Prostate gland (tissue), 2 donors: ENCODE measurements around the gene BNIP5.

Source experiments
- CTCF ChIP-seq, 4 experiments: fragments of 200-600 bp in 2 of 4; fragments of 450-650 bp in 2 of 4; sonication (generic) in 2 of 4; IDR thresholded peaks; 1 replicate in 3 of 4; 2 replicates in 1 of 4; pipeline ENCODE4 v1.5.1; 2016 to 2019; ENCODE audit warnings: antibody characterized with exemption in 4 of 4, mild to moderate bottlenecking in 2 of 4, moderate library complexity in 2 of 4
- POLR2AphosphoS5 ChIP-seq: sonication (generic); formaldehyde crosslinking; IDR thresholded peaks from one replicate; pipeline ENCODE4 v1.6.1; 2017; ENCODE audit warnings: antibody characterized with exemption

- TF ChIP-seq CTCF (IDR thresholded peaks at IDR 0.05), result no peak
- TF ChIP-seq POLR2AphosphoS5, result no peak
Measured at GRCh38 chr6:36292170-36292569, 44.5 kb downstream of the BNIP5 start.
